ENCODE measurements around the gene HNRNPM. TPM values are rescaled to one million over a fixed set of nuclear protein-coding genes. Genes with fewer than 3 reads are reported as not detected.

HNRNPM gene
- polyA plus RNA-seq, 1 experiment = 81.6 TPM

DNA sequence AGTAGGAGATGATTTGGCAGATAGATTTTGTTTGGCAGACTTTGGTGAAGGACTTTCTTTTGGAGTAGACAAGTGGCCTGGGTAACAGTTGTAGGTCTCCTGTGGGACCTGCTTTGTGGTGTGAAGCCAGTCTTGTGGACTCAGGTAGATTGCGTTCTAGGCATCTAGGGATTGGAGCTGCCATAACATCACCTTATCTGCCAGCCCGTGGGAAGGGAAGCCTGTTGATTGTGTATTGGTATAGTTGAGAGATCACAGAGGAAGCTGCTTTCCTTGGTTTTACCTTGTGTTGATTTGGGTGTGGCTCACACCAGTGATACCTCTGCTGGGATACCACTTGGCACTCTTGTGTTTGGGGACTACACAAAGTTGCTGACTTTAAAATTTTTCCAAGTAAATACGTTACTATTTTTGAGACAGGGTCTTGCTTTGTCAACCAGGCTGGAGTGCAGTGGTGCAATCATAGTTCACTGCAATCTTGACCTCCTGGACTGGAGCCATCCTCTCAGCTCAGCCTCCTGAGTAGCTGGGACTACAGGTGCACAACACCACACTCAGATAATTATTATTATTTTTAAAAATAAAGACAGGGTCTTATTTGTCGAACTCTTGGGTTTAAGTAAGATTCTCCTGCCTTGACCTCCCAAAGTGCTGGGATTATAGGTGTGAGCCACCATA is 7.8 kb downstream of the HNRNPM start:
- no peak overlapping the region for H3K4me3 ChIP-seq (ENCODE audit: low read depth, low read length)
- TF ChIP-seq, protein P1, sequence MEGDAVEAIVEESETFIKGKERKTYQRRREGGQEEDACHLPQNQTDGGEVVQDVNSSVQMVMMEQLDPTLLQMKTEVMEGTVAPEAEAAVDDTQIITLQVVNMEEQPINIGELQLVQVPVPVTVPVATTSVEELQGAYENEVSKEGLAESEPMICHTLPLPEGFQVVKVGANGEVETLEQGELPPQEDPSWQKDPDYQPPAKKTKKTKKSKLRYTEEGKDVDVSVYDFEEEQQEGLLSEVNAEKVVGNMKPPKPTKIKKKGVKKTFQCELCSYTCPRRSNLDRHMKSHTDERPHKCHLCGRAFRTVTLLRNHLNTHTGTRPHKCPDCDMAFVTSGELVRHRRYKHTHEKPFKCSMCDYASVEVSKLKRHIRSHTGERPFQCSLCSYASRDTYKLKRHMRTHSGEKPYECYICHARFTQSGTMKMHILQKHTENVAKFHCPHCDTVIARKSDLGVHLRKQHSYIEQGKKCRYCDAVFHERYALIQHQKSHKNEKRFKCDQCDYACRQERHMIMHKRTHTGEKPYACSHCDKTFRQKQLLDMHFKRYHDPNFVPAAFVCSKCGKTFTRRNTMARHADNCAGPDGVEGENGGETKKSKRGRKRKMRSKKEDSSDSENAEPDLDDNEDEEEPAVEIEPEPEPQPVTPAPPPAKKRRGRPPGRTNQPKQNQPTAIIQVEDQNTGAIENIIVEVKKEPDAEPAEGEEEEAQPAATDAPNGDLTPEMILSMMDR (IDR thresholded peaks at IDR 0.05; ENCODE audit: insufficient read depth, low read depth, low read length) = no peak
- H3K27me3 ChIP-seq (ENCODE audit: control insufficient read depth, insufficient read depth, low read length) = no peaks in the 10 kb centered on the region
- POLR2A ChIA-PET = interaction anchor here (0.6 kb wide), 1 partner anchor 14 kb away, joined by 3 read pairs; no protein-coding TSS in a partner anchor
- CTCF ChIA-PET = interaction anchor here (0.6 to 1.9 kb wide), 5 partner anchors 39 to 130 kb away, joined by 3 to 6 read pairs (median 4); partner anchors contain the start of genes MARCHF2 and MYO1F
- no peak for DNase-seq (ENCODE audit: low read depth)
- peaks cover 6% of the 10 kb centered on the region for H3K36me3 ChIP-seq (ENCODE audit: control insufficient read depth, insufficient read depth, low read length)

DNA sequence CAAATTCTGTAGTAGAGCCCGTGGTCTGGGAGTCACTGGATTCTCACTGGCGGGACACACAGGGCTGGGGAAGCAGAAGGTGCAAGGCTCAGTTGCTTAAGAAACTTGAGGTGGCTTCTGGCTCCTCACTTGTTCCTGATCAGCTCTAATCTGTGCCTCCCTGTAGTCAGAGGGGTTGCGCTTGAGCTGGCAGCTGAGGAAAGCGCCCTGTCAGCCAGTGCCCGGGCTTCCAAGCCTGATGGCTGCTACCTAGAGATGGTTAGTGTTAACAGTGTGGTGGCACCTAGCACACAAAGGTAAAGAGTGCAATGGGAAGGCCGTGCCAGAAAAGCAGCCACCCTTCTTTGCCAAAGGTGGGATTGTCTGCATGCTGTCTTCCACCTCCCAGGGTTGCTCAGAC is 8.8 kb downstream of the HNRNPM start:
- Histone ChIP-seq H3K27me3 (ENCODE audit: control insufficient read depth, insufficient read depth, low read length) (no peaks in the 10 kb centered on the region), H3K4me3 (ENCODE audit: low read depth, low read length) (no peak overlapping the region), H3K36me3 (ENCODE audit: control insufficient read depth, insufficient read depth, low read length) (peaks cover 6% of the 10 kb centered on the region)
- DNase-seq (ENCODE audit: low read depth) = no peak
- TF ChIP-seq, protein P1 (IDR thresholded peaks at IDR 0.05; ENCODE audit: insufficient read depth, low read depth, low read length) = no peak
- ChIA-PET CTCF (interaction anchor here (1.1 kb wide), 1 partner anchor 100 kb away, joined by 4 read pairs; no protein-coding TSS in a partner anchor), POLR2A (no interaction called here)

DNA sequence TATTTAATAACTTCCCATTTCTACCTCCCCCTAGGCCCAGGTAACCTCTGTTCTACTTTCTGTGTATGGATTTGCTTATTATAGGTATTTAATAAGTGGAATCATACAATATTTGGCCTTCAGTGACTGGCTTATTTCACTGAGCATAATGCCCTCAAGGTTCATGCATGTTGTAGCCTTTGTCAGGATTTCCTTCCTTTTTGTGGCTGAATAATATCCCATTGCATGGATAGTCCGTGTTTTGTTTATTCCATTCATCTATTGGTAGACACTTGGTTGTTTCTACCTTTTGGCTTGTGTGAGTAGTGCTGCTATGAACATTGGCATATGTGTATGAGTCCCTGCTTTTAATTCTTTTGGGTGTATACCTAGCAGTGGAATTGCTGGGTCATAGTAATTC is 9.4 kb downstream of the HNRNPM start:
- H3K27me3 ChIP-seq (ENCODE audit: control insufficient read depth, insufficient read depth, low read length) = no peaks in the 10 kb centered on the region
- ChIA-PET CTCF (no interaction called here), POLR2A (no interaction called here)
- DNase-seq (ENCODE audit: low read depth) = no peak
- no peak overlapping the region for H3K4me3 ChIP-seq (ENCODE audit: low read depth, low read length)
- TF ChIP-seq, protein P1 (IDR thresholded peaks at IDR 0.05; ENCODE audit: insufficient read depth, low read depth, low read length) = no peak
- H3K36me3 ChIP-seq (ENCODE audit: control insufficient read depth, insufficient read depth, low read length) = peaks cover 5% of the 10 kb centered on the region

DNA sequence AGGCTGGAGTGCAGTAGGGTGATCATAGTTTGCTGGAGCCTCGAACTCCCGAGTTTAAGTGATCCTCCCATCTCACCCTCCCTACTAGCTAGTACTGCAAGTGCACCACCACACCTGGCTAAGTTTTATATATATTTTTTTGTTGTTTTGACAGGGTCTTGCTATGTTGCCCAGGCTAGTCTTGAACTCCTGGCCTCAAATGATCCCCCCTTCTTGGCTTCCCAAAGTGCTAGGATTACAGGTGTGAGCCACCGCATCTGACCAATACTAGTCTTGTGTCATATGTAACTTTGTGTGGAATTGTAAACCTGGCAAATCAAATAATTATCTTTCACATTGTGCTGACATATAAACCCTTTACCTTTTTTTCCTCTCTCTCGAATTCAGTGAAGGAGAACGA is 10.2 kb downstream of the HNRNPM start:
- no peak for DNase-seq (ENCODE audit: low read depth)
- ChIA-PET CTCF (no interaction called here), POLR2A (no interaction called here)
- Histone ChIP-seq H3K36me3 (ENCODE audit: control insufficient read depth, insufficient read depth, low read length) (peaks cover 5% of the 10 kb centered on the region), H3K27me3 (ENCODE audit: control insufficient read depth, insufficient read depth, low read length) (no peaks in the 10 kb centered on the region), H3K4me3 (ENCODE audit: low read depth, low read length) (no peak overlapping the region)
- TF ChIP-seq, protein P1 (IDR thresholded peaks at IDR 0.05; ENCODE audit: insufficient read depth, low read depth, low read length) = no peak

DNA sequence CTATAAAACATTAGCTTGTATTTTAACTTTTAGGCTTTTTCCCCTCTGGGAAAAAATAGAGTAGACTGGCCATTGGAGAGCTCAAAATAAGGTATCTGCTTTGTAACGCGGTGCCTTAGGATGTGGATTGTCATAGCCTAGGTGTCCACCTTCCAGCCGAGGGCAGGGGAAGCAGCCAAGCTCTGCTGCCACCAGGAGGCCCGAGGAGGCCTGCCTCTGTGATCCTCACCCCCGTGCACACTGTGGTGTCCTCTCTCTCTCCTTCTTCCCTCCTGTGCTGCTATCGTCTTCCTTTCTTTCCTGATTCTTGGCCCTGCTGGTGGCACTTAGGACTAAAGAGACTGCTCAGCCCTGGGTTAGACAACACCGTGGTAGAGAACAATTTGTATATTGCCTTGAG is 11.3 kb downstream of the HNRNPM start:
- Histone ChIP-seq H3K27me3 (ENCODE audit: control insufficient read depth, insufficient read depth, low read length) (no peaks in the 10 kb centered on the region), H3K36me3 (ENCODE audit: control insufficient read depth, insufficient read depth, low read length) (peaks cover 5% of the 10 kb centered on the region), H3K4me3 (ENCODE audit: low read depth, low read length) (no peak overlapping the region)
- ChIA-PET CTCF (interaction anchor here (1.0 to 2.1 kb wide), 3 partner anchors 8 to 123 kb away, joined by 3 to 7 read pairs (median 4); no protein-coding TSS in a partner anchor), POLR2A (no interaction called here)
- TF ChIP-seq, protein P1 (IDR thresholded peaks at IDR 0.05; ENCODE audit: insufficient read depth, low read depth, low read length) = 0 out of 2 replicates have a peak, but pooled peaks have one; percentile 30
- no peak for DNase-seq (ENCODE audit: low read depth)

Data from BJ (cell line).